Measurements from ENCODE around the gene SCAF11.

DNA sequence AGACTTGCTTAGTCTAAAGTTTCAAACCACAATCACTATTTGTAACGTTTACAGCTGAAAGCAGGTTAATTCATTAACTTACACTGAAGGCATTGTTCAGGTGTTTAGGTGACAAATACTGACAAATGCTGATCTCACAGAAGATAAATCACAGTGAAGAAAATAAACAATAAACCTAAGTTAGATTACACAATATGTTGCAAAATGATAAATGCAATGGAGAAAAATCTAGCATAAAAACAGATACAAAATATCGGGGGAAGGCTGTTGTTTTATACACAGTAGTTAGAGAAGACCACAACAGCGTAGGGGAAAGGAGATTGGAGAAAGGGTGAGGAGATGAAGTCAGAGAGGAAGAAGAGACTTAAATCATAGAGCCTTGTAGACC is 3.0 kb downstream of the SCAF11 start:
- TF ChIP-seq, protein P1, sequence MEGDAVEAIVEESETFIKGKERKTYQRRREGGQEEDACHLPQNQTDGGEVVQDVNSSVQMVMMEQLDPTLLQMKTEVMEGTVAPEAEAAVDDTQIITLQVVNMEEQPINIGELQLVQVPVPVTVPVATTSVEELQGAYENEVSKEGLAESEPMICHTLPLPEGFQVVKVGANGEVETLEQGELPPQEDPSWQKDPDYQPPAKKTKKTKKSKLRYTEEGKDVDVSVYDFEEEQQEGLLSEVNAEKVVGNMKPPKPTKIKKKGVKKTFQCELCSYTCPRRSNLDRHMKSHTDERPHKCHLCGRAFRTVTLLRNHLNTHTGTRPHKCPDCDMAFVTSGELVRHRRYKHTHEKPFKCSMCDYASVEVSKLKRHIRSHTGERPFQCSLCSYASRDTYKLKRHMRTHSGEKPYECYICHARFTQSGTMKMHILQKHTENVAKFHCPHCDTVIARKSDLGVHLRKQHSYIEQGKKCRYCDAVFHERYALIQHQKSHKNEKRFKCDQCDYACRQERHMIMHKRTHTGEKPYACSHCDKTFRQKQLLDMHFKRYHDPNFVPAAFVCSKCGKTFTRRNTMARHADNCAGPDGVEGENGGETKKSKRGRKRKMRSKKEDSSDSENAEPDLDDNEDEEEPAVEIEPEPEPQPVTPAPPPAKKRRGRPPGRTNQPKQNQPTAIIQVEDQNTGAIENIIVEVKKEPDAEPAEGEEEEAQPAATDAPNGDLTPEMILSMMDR (conservative IDR thresholded peaks at IDR 0.05): no peak
- no peak for TF ChIP-seq ZFX (IDR thresholded peaks at IDR 0.05)
